SK-N-SH treated with all-trans-retinoic acid at 6 μM for 48 hours (cell line): ENCODE data around the gene CSRNP3.

Source experiments
- ATAC-seq: fragments of 200-7000 bp; cut with Tn5 transposase; 3 replicates; pipeline ENCODE4 v1.9.1; 2020; ENCODE audit warnings: mild to moderate bottlenecking, moderate library complexity
- ARNTL ChIP-seq: fragments of 450-650 bp; formaldehyde crosslinking; IDR thresholded peaks from 2 replicates; pipeline ENCODE4 v1.5.0; 2020; ENCODE audit warnings: low read depth, mild to moderate bottlenecking, moderate library complexity, borderline replicate concordance
- BACH2 ChIP-seq: fragments of 250-450 bp; sonication (Bioruptor Pico); IDR thresholded peaks from 2 replicates; pipeline ENCODE4 v1.9.0; 2021; ENCODE audit warnings: mild to moderate bottlenecking, borderline replicate concordance
- CREB5 ChIP-seq: fragments of 250-450 bp; sonication (Bioruptor Pico); IDR thresholded peaks from 2 replicates; pipeline ENCODE4 v1.5.1; 2020; ENCODE audit warnings: low read depth, mild to moderate bottlenecking, moderate library complexity
- CSDC2 ChIP-seq: fragments of 250-450 bp; sonication (Bioruptor Pico); IDR thresholded peaks from 2 replicates; pipeline ENCODE4 v1.5.0; 2020; ENCODE audit warnings: mild to moderate bottlenecking, moderate library complexity
- CSRNP3 ChIP-seq: fragments of 250-450 bp; sonication (Bioruptor Pico); IDR thresholded peaks from 2 replicates; pipeline ENCODE4 v1.5.1; 2021; ENCODE audit warnings: mild to moderate bottlenecking, moderate library complexity
- ESRRG ChIP-seq: fragments of 250-450 bp; sonication (Bioruptor Pico); IDR thresholded peaks from 2 replicates; pipeline ENCODE4 v1.6.1; 2021; ENCODE audit warnings: mild to moderate bottlenecking
- GLIS3 ChIP-seq: fragments of 250-450 bp; sonication (Bioruptor Pico); IDR thresholded peaks from 2 replicates; pipeline ENCODE4 v1.5.0; 2020; ENCODE audit warnings: mild to moderate bottlenecking, moderate library complexity
- ISL1 ChIP-seq: fragments of 250-450 bp; sonication (Bioruptor Pico); IDR thresholded peaks from 2 replicates; pipeline ENCODE4 v2.1.2; 2022; ENCODE audit warnings: mild to moderate bottlenecking, moderate library complexity
- OSR1 ChIP-seq: fragments of 250-450 bp; sonication (Bioruptor Pico); IDR thresholded peaks from 2 replicates; pipeline ENCODE4 v1.8.0; 2022; ENCODE audit warnings: moderate library complexity, mild to moderate bottlenecking, inconsistent platforms
- PATZ1 ChIP-seq: fragments of 250-450 bp; sonication (Bioruptor Pico); IDR thresholded peaks from 2 replicates; pipeline ENCODE4 v1.8.0; 2020; ENCODE audit warnings: mild to moderate bottlenecking, moderate library complexity, borderline replicate concordance
- POU6F1 ChIP-seq: fragments of 250-450 bp; sonication (Bioruptor Pico); IDR thresholded peaks from 2 replicates; pipeline ENCODE4 v1.8.0; 2021; ENCODE audit warnings: low read depth, mild to moderate bottlenecking, moderate library complexity, borderline replicate concordance
- PPARA ChIP-seq: fragments of 250-450 bp; sonication (Bioruptor Pico); IDR thresholded peaks from 2 replicates; pipeline ENCODE4 v1.5.0; 2020; ENCODE audit warnings: mild to moderate bottlenecking, borderline replicate concordance
- RARB ChIP-seq: fragments of 250-450 bp; sonication (Bioruptor Pico); IDR thresholded peaks from 2 replicates; pipeline ENCODE4 v1.8.0; 2021; ENCODE audit warnings: mild to moderate bottlenecking, moderate library complexity
- SNAI2 ChIP-seq: fragments of 250-450 bp; sonication (Bioruptor Pico); IDR thresholded peaks from 2 replicates; pipeline ENCODE4 v1.5.0; 2020; ENCODE audit warnings: mild to moderate bottlenecking, moderate library complexity
- TCF4 ChIP-seq: fragments of 250-450 bp; sonication (Bioruptor Pico); IDR thresholded peaks from 2 replicates; pipeline ENCODE4 v1.8.0; 2021; ENCODE audit warnings: mild to moderate bottlenecking, moderate library complexity, borderline replicate concordance
- TOX ChIP-seq: fragments of 250-450 bp; sonication (Bioruptor Pico); IDR thresholded peaks from 2 replicates; pipeline ENCODE4 v1.8.0; 2021; ENCODE audit warnings: mild to moderate bottlenecking, moderate library complexity, borderline replicate concordance
- ZC3H10 ChIP-seq: fragments of 250-450 bp; sonication (Bioruptor Pico); IDR thresholded peaks from 2 replicates; pipeline ENCODE4 v1.5.1; 2021; ENCODE audit warnings: mild to moderate bottlenecking, moderate library complexity
- ZFP3 ChIP-seq: fragments of 250-450 bp; sonication (Bioruptor Pico); IDR thresholded peaks from 2 replicates; pipeline ENCODE4 v1.5.0; 2020; ENCODE audit warnings: mild to moderate bottlenecking, moderate library complexity
- ZFP30 ChIP-seq: fragments of 450-650 bp; formaldehyde crosslinking; IDR thresholded peaks from 2 replicates; pipeline ENCODE4 v1.5.0; 2022; ENCODE audit warnings: mild to moderate bottlenecking, moderate library complexity
- ZNF565 ChIP-seq: fragments of 450-650 bp; formaldehyde crosslinking; conservative IDR thresholded peaks from 2 replicates; pipeline ENCODE4 v1.5.0; 2020; ENCODE audit warnings: low read depth, mild to moderate bottlenecking, moderate library complexity
- ZNF70 ChIP-seq: fragments of 450-650 bp; formaldehyde crosslinking; IDR thresholded peaks from 2 replicates; pipeline ENCODE4 v1.5.0; 2020; ENCODE audit warnings: mild to moderate bottlenecking, moderate library complexity
- ZNF8 ChIP-seq: fragments of 450-650 bp; formaldehyde crosslinking; IDR thresholded peaks from 2 replicates; pipeline ENCODE4 v1.5.0; 2020; ENCODE audit warnings: mild to moderate bottlenecking, moderate library complexity

The CSRNP3 gene

GRCh38 chr2:165667375-165667774 lies 197.9 kb downstream of the CSRNP3 start:
- ATAC-seq, result no peak
- TF ChIP-seq PATZ1 (CRISPR knock-in tag), result no peak
- TF ChIP-seq ZFP3 (CRISPR knock-in tag), result no peak
- no peak for TF ChIP-seq RARB (CRISPR knock-in tag)
- TF ChIP-seq ZNF565, result no peak
- TF ChIP-seq TCF4 (CRISPR knock-in tag), result no peak
- no peak for TF ChIP-seq ESRRG
- no peak for TF ChIP-seq BACH2 (CRISPR knock-in tag)
- no peak for TF ChIP-seq POU6F1 (CRISPR knock-in tag)
- no peak for TF ChIP-seq CSRNP3 (CRISPR knock-in tag)
- TF ChIP-seq PPARA (CRISPR knock-in tag), result no peak
- TF ChIP-seq ZC3H10 (CRISPR knock-in tag), result no peak
- no peak for TF ChIP-seq GLIS3 (CRISPR knock-in tag)
- no peak for TF ChIP-seq CREB5
- TF ChIP-seq SNAI2 (CRISPR knock-in tag), result no peak
- TF ChIP-seq ISL1 (CRISPR knock-in tag), result no peak
- TF ChIP-seq TOX (CRISPR knock-in tag), result no peak
- TF ChIP-seq CSDC2 (CRISPR knock-in tag), result no peak
- no peak for TF ChIP-seq ZNF70
- TF ChIP-seq ZNF8 (CRISPR knock-in tag), result no peak

GRCh38 chr2:165674780-165675179 lies 205.3 kb downstream of the CSRNP3 start:
- TF ChIP-seq ESRRG, result no peak
- ATAC-seq, result no peak

GRCh38 chr2:165675551-165675968 lies 206.1 kb downstream of the CSRNP3 start:
- no peak for TF ChIP-seq ARNTL (CRISPR knock-in tag)
- no peak for TF ChIP-seq CSDC2 (CRISPR knock-in tag)
- ATAC-seq, result no peak

GRCh38 chr2:165678882-165679281 lies 209.4 kb downstream of the CSRNP3 start:
- no peak for ATAC-seq
- TF ChIP-seq ZNF70, result no peak
- no peak for TF ChIP-seq ESRRG
- no peak for TF ChIP-seq ISL1 (CRISPR knock-in tag)
- TF ChIP-seq OSR1 (CRISPR knock-in tag), result no peak
- no peak for TF ChIP-seq POU6F1 (CRISPR knock-in tag)
- no peak for TF ChIP-seq ZC3H10 (CRISPR knock-in tag)
- no peak for TF ChIP-seq CSDC2 (CRISPR knock-in tag)
- no peak for TF ChIP-seq PPARA (CRISPR knock-in tag)
- TF ChIP-seq PATZ1 (CRISPR knock-in tag), result no peak
- no peak for TF ChIP-seq ZNF565
- no peak for TF ChIP-seq TOX (CRISPR knock-in tag)
- TF ChIP-seq ZFP30 (CRISPR knock-in tag), result no peak
- TF ChIP-seq GLIS3 (CRISPR knock-in tag), result no peak
- TF ChIP-seq SNAI2 (CRISPR knock-in tag), result no peak
